ENCODE data around the gene NCAPD3. TPM values are rescaled to one million over a fixed set of nuclear protein-coding genes. Genes with fewer than 3 reads are reported as not detected.

NCAPD3 gene
- total and polyA plus RNA-seq, 5 donors from 2014 or later = 12.9 to 38.2 (median 15.3) TPM

DNA sequence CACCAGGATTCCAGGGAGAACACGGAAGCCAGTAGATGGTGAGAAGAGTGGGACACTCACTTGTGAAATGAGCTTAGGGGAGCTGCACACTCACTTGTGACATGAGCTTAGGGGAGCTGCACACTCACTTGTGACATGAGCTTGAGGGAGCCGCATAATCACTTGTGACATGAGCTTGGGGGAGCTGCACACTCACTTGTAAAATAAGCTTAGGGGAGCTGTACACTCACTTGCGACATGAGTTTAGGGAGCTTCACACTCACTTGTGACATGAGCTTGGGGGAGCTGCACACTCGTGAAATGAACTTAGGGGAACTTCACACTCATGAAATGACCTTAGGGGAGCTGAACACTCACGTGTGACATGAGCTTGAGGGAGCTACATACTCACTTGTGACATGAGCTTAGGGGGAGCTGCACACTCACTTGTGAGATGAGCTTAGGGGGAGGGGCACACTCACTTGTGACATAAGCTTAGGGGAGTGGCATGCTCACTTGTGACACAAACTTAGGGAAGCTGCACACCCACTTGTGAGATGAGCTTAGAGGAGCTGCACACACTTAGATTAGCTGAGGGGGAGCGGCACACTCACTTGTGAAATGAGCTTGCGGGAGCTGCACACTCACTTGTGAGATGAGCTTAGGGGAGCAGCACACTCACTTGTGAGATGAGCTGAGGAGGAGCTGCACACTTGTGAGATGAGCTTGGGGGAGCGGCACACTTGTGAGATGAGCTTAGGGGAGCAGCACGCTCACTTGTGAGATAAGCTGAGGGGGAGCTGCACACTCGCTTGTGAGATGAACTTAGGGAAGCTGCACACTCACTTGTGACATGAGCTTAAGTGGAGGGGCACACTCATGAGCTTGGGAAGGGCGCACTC lies 59.0 kb downstream of the NCAPD3 start:
- no peaks in the 10 kb centered on the region for H3K9me3 ChIP-seq (ENCODE audit: control insufficient read depth in 2 of 2, low read length in 2 of 2)
- Mint-ChIP-seq H3K27ac (peak overlapping the region; percentile 62 to 79 (median 70)), H3K9me3 (peaks cover 0 to 2% (median 0%) of the 10 kb centered on the region in 7 donors), H3K4me3 (no peak overlapping the region), H3K27me3 (no peaks in the 10 kb centered on the region), H3K4me1 (peaks cover 0 to 4% (median 1%) of the 10 kb centered on the region in 4 donors), H3K36me3 (peaks cover 67% of the 10 kb centered on the region)
- ATAC-seq (ENCODE audit: low read depth in 2 of 2) (no peak), DNase-seq (no peak)
- H3K4me3 ChIP-seq (ENCODE audit: low read depth, low read length) = no peak overlapping the region
- H3K4me1 ChIP-seq (ENCODE audit: control insufficient read depth, insufficient read depth, low read length, poor library complexity, severe bottlenecking) = no peaks in the 10 kb centered on the region
- H3K27me3 ChIP-seq (ENCODE audit: control insufficient read depth, insufficient read depth, low read length) = no peaks in the 10 kb centered on the region
- H3K36me3 ChIP-seq (ENCODE audit: control insufficient read depth, insufficient read depth, low read length) = peaks cover 60% of the 10 kb centered on the region
- H3K27ac ChIP-seq (ENCODE audit: insufficient read depth, low read length, poor library complexity, severe bottlenecking) = no peak overlapping the region

DNA sequence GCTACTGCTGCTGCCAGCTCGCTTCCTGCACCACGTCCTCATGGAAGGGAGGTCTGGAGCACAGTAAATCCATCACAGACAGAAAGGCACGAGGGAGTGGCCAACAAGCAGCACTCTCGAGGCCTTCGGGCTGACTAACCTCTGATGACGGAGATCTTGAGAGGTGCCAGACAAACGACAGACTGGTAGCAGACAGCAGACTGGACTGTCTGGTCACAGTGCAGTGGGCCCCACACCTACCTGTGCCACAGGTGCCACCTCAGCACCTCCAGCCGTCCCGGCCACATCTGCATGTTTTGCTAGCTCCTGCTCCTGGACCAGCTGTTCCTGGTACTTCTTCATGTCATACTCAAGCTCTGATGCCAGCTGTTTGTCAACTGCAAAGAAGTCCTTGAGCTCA lies 64.1 kb downstream of the NCAPD3 start:
- peaks cover 81% of the 10 kb centered on the region for H3K36me3 ChIP-seq (ENCODE audit: control insufficient read depth, insufficient read depth, low read length)

DNA sequence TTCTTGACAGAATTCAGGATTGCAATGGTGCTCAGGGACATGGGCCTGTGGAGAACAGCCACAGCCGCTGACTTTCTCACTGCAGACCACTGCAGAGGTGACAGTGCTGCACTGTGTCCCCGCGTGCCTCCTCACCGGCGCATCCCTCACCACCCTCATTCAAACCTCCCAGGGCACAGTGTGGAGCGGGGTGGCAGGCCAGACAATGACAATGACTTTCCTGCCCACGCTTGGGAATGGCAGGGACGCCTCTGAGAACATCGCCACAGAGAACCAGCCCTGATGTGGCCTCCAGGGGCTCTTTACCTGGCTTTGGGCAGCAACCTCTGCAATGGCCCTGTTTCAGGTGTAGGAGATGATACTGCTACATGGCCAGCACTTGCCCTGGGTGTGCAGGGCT lies 65.7 kb downstream of the NCAPD3 start:
- Histone ChIP-seq H3K4me1 (ENCODE audit: control insufficient read depth, insufficient read depth, low read length, poor library complexity, severe bottlenecking) (no peaks in the 10 kb centered on the region), H3K4me3 (ENCODE audit: low read depth, low read length) (no peak overlapping the region), H3K36me3 (ENCODE audit: control insufficient read depth, insufficient read depth, low read length) (peaks cover 75% of the 10 kb centered on the region), H3K27ac (ENCODE audit: insufficient read depth, low read length, poor library complexity, severe bottlenecking) (no peak overlapping the region), H3K27me3 (ENCODE audit: control insufficient read depth, insufficient read depth, low read length) (no peaks in the 10 kb centered on the region), H3K9me3 (ENCODE audit: control insufficient read depth in 2 of 2, low read length in 2 of 2) (no peaks in the 10 kb centered on the region)
- Mint-ChIP-seq H3K27ac (no peak overlapping the region), H3K4me3 (no peak overlapping the region), H3K4me1 (no peaks in the 10 kb centered on the region), H3K9me3 (no peaks in the 10 kb centered on the region), H3K36me3 (peaks cover 79% of the 10 kb centered on the region), H3K27me3 (no peaks in the 10 kb centered on the region)
- ATAC-seq (ENCODE audit: low read depth in 2 of 2) (no peak), DNase-seq (no peak)

More for the DNA sequence above, 64.1 kb downstream of the NCAPD3 start:
- no peak for ATAC-seq (ENCODE audit: low read depth in 2 of 2)
- Mint-ChIP-seq H3K27me3 (no peaks in the 10 kb centered on the region), H3K9me3 (no peaks in the 10 kb centered on the region), H3K36me3 (peaks cover 85% of the 10 kb centered on the region), H3K4me1 (peaks cover 0 to 4% (median 1%) of the 10 kb centered on the region in 4 donors), H3K4me3 (no peak overlapping the region), H3K27ac (no peak overlapping the region)
- H3K9me3 ChIP-seq (ENCODE audit: control insufficient read depth in 2 of 2, low read length in 2 of 2) = no peaks in the 10 kb centered on the region
- no peak overlapping the region for H3K4me3 ChIP-seq (ENCODE audit: low read depth, low read length)
- DNase-seq = no peak
- no peaks in the 10 kb centered on the region for H3K27me3 ChIP-seq (ENCODE audit: control insufficient read depth, insufficient read depth, low read length)
- H3K4me1 ChIP-seq (ENCODE audit: control insufficient read depth, insufficient read depth, low read length, poor library complexity, severe bottlenecking) = no peaks in the 10 kb centered on the region
- H3K27ac ChIP-seq (ENCODE audit: insufficient read depth, low read length, poor library complexity, severe bottlenecking) = no peak overlapping the region

DNA sequence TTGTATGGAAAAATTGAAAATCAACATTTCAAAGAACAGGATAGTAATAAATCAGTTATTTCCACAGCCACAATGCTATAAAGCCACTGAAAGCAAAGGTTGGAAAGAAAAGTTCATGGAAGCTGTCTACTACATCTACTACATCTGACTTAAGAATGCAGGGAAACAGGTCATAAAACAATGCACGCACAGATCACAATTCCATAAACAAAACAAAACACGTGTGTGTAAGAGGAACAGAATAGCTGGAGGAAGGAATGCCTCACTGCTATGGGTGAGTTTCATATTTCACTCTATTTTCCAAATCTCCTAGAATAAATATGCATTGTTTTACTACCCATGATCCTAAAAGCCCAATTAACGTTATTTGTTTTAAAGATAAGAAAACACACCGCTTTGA lies 66.3 kb downstream of the NCAPD3 start:
- H3K4me3 Mint-ChIP-seq = no peak overlapping the region

DNA sequence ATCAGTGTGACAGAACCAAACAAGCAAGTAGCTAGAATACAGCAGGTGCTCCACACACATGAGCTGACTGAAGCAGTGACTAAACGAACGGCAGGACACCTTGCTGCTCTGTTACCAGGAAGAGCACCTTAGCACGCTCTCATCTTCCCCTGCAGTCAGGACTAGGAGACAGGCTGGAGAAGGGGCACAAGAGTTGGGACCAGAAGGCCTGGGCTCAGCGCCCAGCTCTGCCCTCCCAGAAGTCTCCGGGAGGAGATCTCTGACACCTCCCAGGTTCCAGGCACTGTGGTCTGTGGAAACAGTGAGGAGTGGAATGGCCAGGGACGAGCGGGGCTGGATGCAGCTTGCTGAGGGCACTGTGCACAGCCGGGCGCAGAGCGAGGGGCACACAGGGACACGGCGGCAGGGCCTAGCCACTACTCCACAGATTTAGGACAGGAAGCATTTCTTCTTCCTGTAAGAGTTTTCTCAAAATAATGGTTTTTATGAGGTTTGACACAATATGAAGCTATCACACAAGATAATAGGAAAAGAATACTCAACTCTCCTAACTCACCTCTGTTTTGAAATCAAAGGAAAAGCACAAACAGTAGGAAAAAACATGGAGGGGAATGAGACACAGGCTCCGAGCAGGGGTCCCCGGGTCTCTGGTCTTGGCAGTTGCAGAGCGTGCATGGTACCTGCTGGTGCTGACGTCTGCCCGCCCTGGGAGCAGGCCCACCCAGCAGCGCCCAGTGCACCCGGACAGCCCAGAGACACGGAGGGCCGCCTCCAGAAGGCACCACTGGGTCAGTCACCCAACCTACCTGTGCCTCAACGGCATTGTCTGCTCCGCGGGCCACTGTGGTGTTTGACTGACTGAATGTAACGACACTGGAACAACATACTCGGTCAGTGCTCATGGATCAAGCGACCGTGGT lies 67.6 kb downstream of the NCAPD3 start:
- no peaks in the 10 kb centered on the region for H3K27me3 Mint-ChIP-seq
- H3K36me3 Mint-ChIP-seq = peaks cover 75% of the 10 kb centered on the region
- H3K4me3 Mint-ChIP-seq = no peak overlapping the region
- H3K36me3 ChIP-seq (ENCODE audit: control insufficient read depth, insufficient read depth, low read length) = peaks cover 75% of the 10 kb centered on the region
- ATAC-seq (ENCODE audit: low read depth in 2 of 2) = no peak
- H3K4me1 ChIP-seq (ENCODE audit: control insufficient read depth, insufficient read depth, low read length, poor library complexity, severe bottlenecking) = no peaks in the 10 kb centered on the region
- H3K9me3 ChIP-seq (ENCODE audit: control insufficient read depth in 2 of 2, low read length in 2 of 2) = no peaks in the 10 kb centered on the region
- no peaks in the 10 kb centered on the region for H3K9me3 Mint-ChIP-seq
- H3K27me3 ChIP-seq (ENCODE audit: control insufficient read depth, insufficient read depth, low read length) = no peaks in the 10 kb centered on the region
- DNase-seq = no peak
- H3K4me1 Mint-ChIP-seq = no peaks in the 10 kb centered on the region
- H3K27ac ChIP-seq (ENCODE audit: insufficient read depth, low read length, poor library complexity, severe bottlenecking) = no peak overlapping the region
- no peak overlapping the region for H3K4me3 ChIP-seq (ENCODE audit: low read depth, low read length)
- no peak overlapping the region for H3K27ac Mint-ChIP-seq

More for the DNA sequence above, 66.3 kb downstream of the NCAPD3 start:
- H3K27me3 Mint-ChIP-seq = no peaks in the 10 kb centered on the region
- H3K4me1 Mint-ChIP-seq = no peaks in the 10 kb centered on the region
- Histone ChIP-seq H3K27me3 (ENCODE audit: control insufficient read depth, insufficient read depth, low read length) (no peaks in the 10 kb centered on the region), H3K4me1 (ENCODE audit: control insufficient read depth, insufficient read depth, low read length, poor library complexity, severe bottlenecking) (no peaks in the 10 kb centered on the region), H3K36me3 (ENCODE audit: control insufficient read depth, insufficient read depth, low read length) (peaks cover 76% of the 10 kb centered on the region), H3K27ac (ENCODE audit: insufficient read depth, low read length, poor library complexity, severe bottlenecking) (no peak overlapping the region), H3K9me3 (ENCODE audit: control insufficient read depth in 2 of 2, low read length in 2 of 2) (no peaks in the 10 kb centered on the region), H3K4me3 (ENCODE audit: low read depth, low read length) (no peak overlapping the region)
- ATAC-seq (ENCODE audit: low read depth in 2 of 2) (no peak), DNase-seq (no peak)
- H3K27ac Mint-ChIP-seq = no peak overlapping the region
- peaks cover 73% of the 10 kb centered on the region for H3K36me3 Mint-ChIP-seq
- H3K9me3 Mint-ChIP-seq = no peaks in the 10 kb centered on the region

DNA sequence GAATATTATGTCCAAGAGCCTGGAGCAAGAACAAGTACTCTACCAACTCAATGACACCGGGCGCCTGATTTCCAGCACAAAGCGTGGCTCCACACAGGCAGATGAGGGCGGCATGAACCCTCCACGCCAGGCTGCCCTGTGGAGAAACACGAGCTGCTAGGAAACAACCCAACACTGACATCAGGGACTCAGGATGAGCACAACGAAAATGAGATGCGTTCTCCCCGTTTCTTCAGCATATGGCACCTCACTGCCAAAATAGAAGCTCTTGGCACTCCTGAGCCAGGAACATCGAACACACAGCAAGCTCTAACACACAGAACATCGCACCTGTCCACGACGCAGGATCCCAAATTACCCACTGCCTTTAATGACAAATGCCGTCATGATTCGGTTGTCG lies 68.3 kb downstream of the NCAPD3 start:
- Mint-ChIP-seq H3K4me1 (no peaks in the 10 kb centered on the region), H3K9me3 (no peaks in the 10 kb centered on the region), H3K4me3 (no peak overlapping the region), H3K27ac (no peak overlapping the region), H3K27me3 (no peaks in the 10 kb centered on the region), H3K36me3 (peaks cover 73% of the 10 kb centered on the region)
- DNase-seq (no peak), ATAC-seq (ENCODE audit: low read depth in 2 of 2) (no peak)
- no peaks in the 10 kb centered on the region for H3K9me3 ChIP-seq (ENCODE audit: control insufficient read depth in 2 of 2, low read length in 2 of 2)
- no peak overlapping the region for H3K27ac ChIP-seq (ENCODE audit: insufficient read depth, low read length, poor library complexity, severe bottlenecking)
- no peaks in the 10 kb centered on the region for H3K27me3 ChIP-seq (ENCODE audit: control insufficient read depth, insufficient read depth, low read length)
- H3K4me1 ChIP-seq (ENCODE audit: control insufficient read depth, insufficient read depth, low read length, poor library complexity, severe bottlenecking) = no peaks in the 10 kb centered on the region
- H3K4me3 ChIP-seq (ENCODE audit: low read depth, low read length) = no peak overlapping the region
- peaks cover 71% of the 10 kb centered on the region for H3K36me3 ChIP-seq (ENCODE audit: control insufficient read depth, insufficient read depth, low read length)

DNA sequence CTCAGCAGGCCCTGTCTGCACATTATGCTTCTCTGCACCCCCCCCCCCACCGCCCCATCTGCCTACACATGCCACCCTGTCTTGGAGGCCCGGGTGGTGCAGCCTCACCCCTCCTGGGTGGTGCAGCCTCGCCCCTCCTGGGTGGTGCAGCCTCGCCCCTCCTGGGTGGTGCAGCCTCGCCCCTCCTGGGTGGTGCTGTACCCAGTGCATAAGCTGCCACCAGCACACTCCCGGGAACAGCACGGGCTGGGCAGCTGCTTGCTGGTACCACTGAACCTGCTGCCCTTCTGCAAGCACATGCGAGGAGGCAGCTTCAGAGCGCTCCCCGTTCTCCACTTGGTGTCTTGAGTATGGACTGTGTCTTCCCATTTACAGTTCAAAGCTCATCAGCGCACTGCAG lies 69.3 kb downstream of the NCAPD3 start:
- Histone ChIP-seq H3K4me1 (ENCODE audit: control insufficient read depth, insufficient read depth, low read length, poor library complexity, severe bottlenecking) (no peaks in the 10 kb centered on the region), H3K27ac (ENCODE audit: insufficient read depth, low read length, poor library complexity, severe bottlenecking) (no peak overlapping the region), H3K4me3 (ENCODE audit: low read depth, low read length) (no peak overlapping the region), H3K36me3 (ENCODE audit: control insufficient read depth, insufficient read depth, low read length) (peaks cover 67% of the 10 kb centered on the region), H3K27me3 (ENCODE audit: control insufficient read depth, insufficient read depth, low read length) (no peaks in the 10 kb centered on the region), H3K9me3 (ENCODE audit: control insufficient read depth in 2 of 2, low read length in 2 of 2) (no peaks in the 10 kb centered on the region)
- Mint-ChIP-seq H3K27me3 (no peaks in the 10 kb centered on the region), H3K36me3 (peaks cover 65% of the 10 kb centered on the region), H3K4me3 (no peak overlapping the region), H3K9me3 (no peaks in the 10 kb centered on the region), H3K27ac (peak overlapping the region in 1 of 3 donors; percentile 55), H3K4me1 (no peaks in the 10 kb centered on the region)
- DNase-seq (no peak), ATAC-seq (ENCODE audit: low read depth in 2 of 2) (no peak)
